Measurements from ENCODE around the gene SEC14L6. TPM values are rescaled to one million over a fixed set of nuclear protein-coding genes. Genes with fewer than 3 reads are reported as not detected.

Gene SEC14L6
- total RNA-seq, 2 donors from 2014 or later = 0.27 to 0.56 TPM

- H3K36me3 ChIP-seq = peaks cover 75% of the 10 kb centered on the region
- no peaks in the 10 kb centered on the region for H3K27me3 ChIP-seq (replicated peaks; ENCODE audit: insufficient read depth)
- TF ChIP-seq CTCF (IDR thresholded peaks at IDR 0.05) = no peak
- H3K4me1 ChIP-seq (ENCODE audit: control insufficient read depth in 1 of 2, low read depth in 2 of 2) = peaks cover 11 to 15% of the 10 kb centered on the region in 2 donors
- ATAC-seq (ENCODE audit: insufficient number of reproducible peaks, low FRiP score, low read depth) (no peak), DNase-seq (ENCODE audit: low spot score) (no peak)
- H3K27ac ChIP-seq = no peak overlapping the region
- no peak overlapping the region for H3K4me3 ChIP-seq
- no peaks in the 10 kb centered on the region for H3K9me3 ChIP-seq
These were observed 39.9 kb upstream of the SEC14L6 start for GRCh38 chr22:30586414-30586813.

- Histone ChIP-seq H3K36me3 (peaks cover 94% of the 10 kb centered on the region), H3K27ac (no peak overlapping the region), H3K27me3 (replicated peaks; ENCODE audit: insufficient read depth) (no peaks in the 10 kb centered on the region), H3K9me3 (no peaks in the 10 kb centered on the region), H3K4me3 (no peak overlapping the region), H3K4me1 (ENCODE audit: control insufficient read depth in 1 of 2, low read depth in 2 of 2) (no peaks in the 10 kb centered on the region)
- ATAC-seq (ENCODE audit: insufficient number of reproducible peaks, low FRiP score, low read depth) (no peak), DNase-seq (ENCODE audit: low spot score) (no peak)
- TF ChIP-seq CTCF (IDR thresholded peaks at IDR 0.05) = no peak
These were observed 37.9 kb upstream of the SEC14L6 start for GRCh38 chr22:30584441-30584840.

GRCh38 chr22:30582788-30583545 is 36.4 kb upstream of the SEC14L6 start:
- Histone ChIP-seq H3K9me3 (no peaks in the 10 kb centered on the region), H3K27ac (no peak overlapping the region), H3K27me3 (replicated peaks; ENCODE audit: insufficient read depth) (no peaks in the 10 kb centered on the region), H3K4me3 (no peak overlapping the region), H3K36me3 (peaks cover 97% of the 10 kb centered on the region), H3K4me1 (ENCODE audit: control insufficient read depth in 1 of 2, low read depth in 2 of 2) (no peaks in the 10 kb centered on the region)
- ATAC-seq (ENCODE audit: insufficient number of reproducible peaks, low FRiP score, low read depth) = no peak
- TF ChIP-seq CTCF (IDR thresholded peaks at IDR 0.05) = no peak
- no peak for DNase-seq (ENCODE audit: low spot score)

GRCh38 chr22:30582051-30582450 is 35.5 kb upstream of the SEC14L6 start:
- no peak overlapping the region for H3K4me3 ChIP-seq
- ATAC-seq (ENCODE audit: insufficient number of reproducible peaks, low FRiP score, low read depth) (no peak), DNase-seq (ENCODE audit: low spot score) (no peak)
- no peak for TF ChIP-seq CTCF (IDR thresholded peaks at IDR 0.05)
- no peaks in the 10 kb centered on the region for H3K9me3 ChIP-seq
- H3K4me1 ChIP-seq (ENCODE audit: control insufficient read depth in 1 of 2, low read depth in 2 of 2) = no peaks in the 10 kb centered on the region
- peaks cover 97% of the 10 kb centered on the region for H3K36me3 ChIP-seq
- H3K27ac ChIP-seq = no peak overlapping the region
- H3K27me3 ChIP-seq (replicated peaks; ENCODE audit: insufficient read depth) = no peaks in the 10 kb centered on the region

GRCh38 chr22:30580896-30581295 is 34.4 kb upstream of the SEC14L6 start:
- DNase-seq (ENCODE audit: low spot score) (no peak), ATAC-seq (ENCODE audit: insufficient number of reproducible peaks, low FRiP score, low read depth) (no peak)
- no peak for TF ChIP-seq CTCF (IDR thresholded peaks at IDR 0.05)
- H3K36me3 ChIP-seq = peaks cover 96% of the 10 kb centered on the region
- H3K4me1 ChIP-seq (ENCODE audit: control insufficient read depth in 1 of 2, low read depth in 2 of 2) = peaks cover under 1 to 5% of the 10 kb centered on the region in 2 donors
- H3K27ac ChIP-seq = no peak overlapping the region
- no peaks in the 10 kb centered on the region for H3K9me3 ChIP-seq
- H3K4me3 ChIP-seq = no peak overlapping the region
- no peaks in the 10 kb centered on the region for H3K27me3 ChIP-seq (replicated peaks; ENCODE audit: insufficient read depth)

Measured in thoracic aorta (tissue), 2 donors.